ENCODE results near the gene CEP43. TPM values are rescaled to one million over a fixed set of nuclear protein-coding genes. Genes with fewer than 3 reads are reported as not detected.

CEP43 gene
- total RNA-seq, 4 donors from 2014 or later: 3.6 to 31.0 (median 14.3) TPM

GRCh38 chr6:166987930-166988329, 11.3 kb upstream of the CEP43 start:
- in situ Hi-C loops (cut with MboI; ENCODE audit: low pct_ligation_motif_present in 1 of 4, low pct_unique_long_range_greater_than_20kb in 1 of 4, low sequenced_read_pairs in 3 of 4): loop anchor here (5.0 to 25.0 kb wide), 3 partner anchors 201 to 351 kb away; partner anchors contain the start of gene RPS6KA2 (in 1 of the 4)

GRCh38 chr6:166988674-166989201, 10.5 kb upstream of the CEP43 start:
- intact Hi-C loops (cut with DNase I; ENCODE audit: low total_unique reads): loop anchor here (10.0 kb wide), 1 partner anchor 204 kb away; no protein-coding TSS in a partner anchor

More at GRCh38 chr6:166987930-166988329, 11.3 kb upstream of the CEP43 start:
- DNase-seq: no peak
- TF ChIP-seq POLR2A (IDR thresholded peaks at IDR 0.05): no peak
- no peak for TF ChIP-seq EP300 (IDR thresholded peaks at IDR 0.05; ENCODE audit: low read depth)
- no peaks in the 10 kb centered on the region for H3K9me3 ChIP-seq
- H3K4me1 ChIP-seq: peaks cover 0 to 2% (median 0%) of the 10 kb centered on the region in 4 donors
- no peak overlapping the region for H3K4me3 ChIP-seq
- WGBS, 2 donors (ENCODE audit: low coverage in 1 of 2): 81 to 85% methylated on average over 3 of the region's 3 CpGs
- intact Hi-C loops (cut with DNase I; ENCODE audit: low total_unique reads): loop anchor here (10.0 kb wide), 1 partner anchor 203 kb away; no protein-coding TSS in a partner anchor
- no peak overlapping the region for H3K27ac ChIP-seq
- H3K36me3 ChIP-seq: no peaks in the 10 kb centered on the region
- no peaks in the 10 kb centered on the region for H3K27me3 ChIP-seq

GRCh38 chr6:166989427-166990032, 9.7 kb upstream of the CEP43 start:
- 23 to 42% methylated on average over 4 to 10 of the region's 10 CpGs for WGBS, 2 donors (ENCODE audit: low coverage in 1 of 2)
- Histone ChIP-seq H3K36me3 (no peaks in the 10 kb centered on the region), H3K9me3 (no peaks in the 10 kb centered on the region), H3K4me3 (no peak overlapping the region), H3K4me1 (peaks cover 0 to 2% (median 0%) of the 10 kb centered on the region in 4 donors), H3K27ac (no peak overlapping the region), H3K27me3 (no peaks in the 10 kb centered on the region)
- TF ChIP-seq CTCF (IDR thresholded peaks at IDR 0.05) (peak; percentile 31 to 57 (median 47)), POLR2AphosphoS5 (IDR thresholded peaks at IDR 0.05) (no peak)
- no peak for DNase-seq
- intact Hi-C loops (cut with DNase I; ENCODE audit: low total_unique reads): loop anchor here (10.0 kb wide), 1 partner anchor 205 kb away; no protein-coding TSS in a partner anchor
- in situ Hi-C loops (cut with MboI; ENCODE audit: low pct_ligation_motif_present in 1 of 4, low pct_unique_long_range_greater_than_20kb in 1 of 4, low sequenced_read_pairs in 3 of 4): loop anchor here (5.0 to 25.0 kb wide), 4 partner anchors 145 to 352 kb away; partner anchors contain the start of gene RPS6KA2 (in 1 of the 4)

More at GRCh38 chr6:166988674-166989201, 10.5 kb upstream of the CEP43 start:
- H3K36me3 ChIP-seq: no peaks in the 10 kb centered on the region
- no peaks in the 10 kb centered on the region for H3K27me3 ChIP-seq
- in situ Hi-C loops (cut with MboI; ENCODE audit: low pct_ligation_motif_present in 1 of 4, low pct_unique_long_range_greater_than_20kb in 1 of 4, low sequenced_read_pairs in 3 of 4): loop anchor here (5.0 to 25.0 kb wide), 3 partner anchors 201 to 351 kb away; partner anchors contain the start of gene RPS6KA2 (in 1 of the 4)
- H3K4me3 ChIP-seq: no peak overlapping the region
- TF ChIP-seq POLR2A (IDR thresholded peaks at IDR 0.05) (no peak), CTCF (IDR thresholded peaks at IDR 0.05) (no peak), POLR2AphosphoS5 (IDR thresholded peaks at IDR 0.05) (no peak), EP300 (IDR thresholded peaks at IDR 0.05; ENCODE audit: low read depth) (no peak)
- DNase-seq: no peak
- WGBS, 2 donors (ENCODE audit: low coverage in 1 of 2): 74 to 84% methylated on average over 3 of the region's 3 CpGs
- H3K4me1 ChIP-seq: peaks cover 0 to 2% (median 0%) of the 10 kb centered on the region in 4 donors
- H3K27ac ChIP-seq: no peak overlapping the region
- H3K9me3 ChIP-seq: no peaks in the 10 kb centered on the region

GRCh38 chr6:166996406-166996805, 2.8 kb upstream of the CEP43 start:
- DNase-seq: no peak
- intact Hi-C loops (cut with DNase I; ENCODE audit: low total_unique reads) (no loop called here), in situ Hi-C loops (cut with MboI; ENCODE audit: low pct_ligation_motif_present in 1 of 4, low pct_unique_long_range_greater_than_20kb in 1 of 4, low sequenced_read_pairs in 3 of 4) (loop anchor here in 3 of 4 donors (10.0 to 25.0 kb wide), 3 partner anchors 138 to 359 kb away; partner anchors contain the start of gene RPS6KA2 (in 1 of the 3))
- Histone ChIP-seq H3K27me3 (no peaks in the 10 kb centered on the region), H3K4me1 (peaks cover 7 to 19% (median 16%) of the 10 kb centered on the region in 4 donors), H3K36me3 (no peaks in the 10 kb centered on the region), H3K27ac (no peak overlapping the region), H3K4me3 (no peak overlapping the region), H3K9me3 (no peaks in the 10 kb centered on the region)
- 92 to 93% methylated on average over 7 of the region's 7 CpGs for WGBS, 2 donors (ENCODE audit: low coverage in 1 of 2)
- no peak for TF ChIP-seq EP300 (IDR thresholded peaks at IDR 0.05; ENCODE audit: low read depth)
- no peak for TF ChIP-seq CTCF (IDR thresholded peaks at IDR 0.05)
- TF ChIP-seq POLR2A (IDR thresholded peaks at IDR 0.05): no peak
- no peak for TF ChIP-seq POLR2AphosphoS5 (IDR thresholded peaks at IDR 0.05)
